Measurements from ENCODE around the gene LLGL1.

GRCh38 chr17:18177133-18177532, 48.3 kb upstream of the LLGL1 start:
- no peak for TF ChIP-seq CTCF (IDR thresholded peaks at IDR 0.05 in 4 of 5, conservative IDR thresholded peaks at IDR 0.05 in 1 of 5)
- TF ChIP-seq POLR2A (IDR thresholded peaks at IDR 0.05), result no peak
